Mucosa of stomach (tissue), 1 donor: ENCODE data around the gene PHF3.
"Not testable (repeated sequence)": the region's sequence is repeated elsewhere in the genome, so short reads cannot be mapped to it uniquely, and the experiment has no call there.

Experiments
- H3K27me3 ChIP-seq: one replicate; pipeline ENCODE4 v1.7.0; 2013; ENCODE audit warnings: mild to moderate bottlenecking, low read length; ENCODE audit not compliant: control insufficient read depth, insufficient read depth
- H3K36me3 ChIP-seq: one replicate; pipeline ENCODE4 v1.7.0; 2013; ENCODE audit warnings: low read length; ENCODE audit not compliant: control insufficient read depth, insufficient read depth
- H3K4me1 ChIP-seq: one replicate; pipeline ENCODE4 v1.7.0; 2013; ENCODE audit warnings: mild to moderate bottlenecking, low read length; ENCODE audit not compliant: control insufficient read depth, insufficient read depth
- H3K4me3 ChIP-seq: one replicate; pipeline ENCODE4 v1.7.0; 2013; ENCODE audit warnings: low read length
- H3K9ac ChIP-seq: one replicate; pipeline ENCODE4 v1.7.0; 2013; ENCODE audit warnings: mild to moderate bottlenecking, low read length, moderate library complexity
- H3K9me3 ChIP-seq: one replicate; pipeline ENCODE4 v1.7.0; 2013; ENCODE audit warnings: mild to moderate bottlenecking, low read length, moderate library complexity; ENCODE audit not compliant: control insufficient read depth
- donor health status: Pancreatic carcinoma.

PHF3 gene

DNA sequence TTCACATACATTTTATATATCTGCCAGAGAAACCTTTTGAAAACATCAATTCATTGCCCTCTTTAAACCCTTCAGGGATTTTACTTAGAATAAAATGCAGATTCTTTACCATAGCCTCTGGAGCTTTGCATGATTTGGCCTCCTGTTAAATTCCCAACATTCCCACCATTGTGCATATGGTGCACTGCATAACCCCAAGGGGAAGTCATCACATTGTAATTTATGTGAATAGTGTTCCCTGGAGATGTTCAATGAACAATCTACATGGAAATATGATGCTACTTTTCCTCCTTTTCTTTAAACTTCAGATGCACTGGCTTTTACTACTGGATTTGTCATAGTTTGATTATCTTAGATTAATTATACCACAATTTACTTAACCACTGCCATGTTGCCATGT, 94.7 kb downstream of the PHF3 start:
- no peaks in the 10 kb centered on the region for H3K27me3 ChIP-seq
- no peak overlapping the region for H3K4me3 ChIP-seq
- no peaks in the 10 kb centered on the region for H3K36me3 ChIP-seq

GRCh38 chr6:63731930-63732329, 96.3 kb downstream of the PHF3 start:
- Histone ChIP-seq H3K4me3 (no peak overlapping the region), H3K36me3 (no peaks in the 10 kb centered on the region), H3K9ac (no peak overlapping the region), H3K4me1 (no peaks in the 10 kb centered on the region), H3K9me3 (no peaks in the 10 kb centered on the region), H3K27me3 (no peaks in the 10 kb centered on the region)

More for the DNA sequence above, 94.7 kb downstream of the PHF3 start:
- H3K4me1 ChIP-seq: no peaks in the 10 kb centered on the region
- no peaks in the 10 kb centered on the region for H3K9me3 ChIP-seq
- H3K9ac ChIP-seq: no peak overlapping the region

DNA sequence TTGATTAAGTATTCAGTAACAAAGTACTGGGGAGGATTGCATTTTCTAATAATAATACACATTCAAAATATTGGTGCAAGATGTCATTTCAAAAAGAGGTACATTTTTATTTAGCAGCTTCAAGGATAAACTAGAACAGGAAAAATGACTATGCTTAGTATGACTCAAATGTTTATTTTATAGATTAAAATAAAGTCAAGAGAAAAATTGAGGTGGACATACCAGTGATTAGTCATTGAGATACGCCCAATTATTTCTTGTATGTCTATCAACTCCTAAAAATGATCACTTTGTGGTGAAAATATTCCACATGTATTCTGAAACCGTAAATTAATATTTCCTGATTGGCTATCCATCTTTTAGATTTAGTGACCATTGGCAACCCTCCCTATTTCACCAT, 96.7 kb downstream of the PHF3 start:
- Histone ChIP-seq H3K36me3 (no peaks in the 10 kb centered on the region), H3K9ac (no peak overlapping the region), H3K27me3 (no peaks in the 10 kb centered on the region), H3K4me1 (no peaks in the 10 kb centered on the region), H3K4me3 (no peak overlapping the region), H3K9me3 (no peaks in the 10 kb centered on the region)

DNA sequence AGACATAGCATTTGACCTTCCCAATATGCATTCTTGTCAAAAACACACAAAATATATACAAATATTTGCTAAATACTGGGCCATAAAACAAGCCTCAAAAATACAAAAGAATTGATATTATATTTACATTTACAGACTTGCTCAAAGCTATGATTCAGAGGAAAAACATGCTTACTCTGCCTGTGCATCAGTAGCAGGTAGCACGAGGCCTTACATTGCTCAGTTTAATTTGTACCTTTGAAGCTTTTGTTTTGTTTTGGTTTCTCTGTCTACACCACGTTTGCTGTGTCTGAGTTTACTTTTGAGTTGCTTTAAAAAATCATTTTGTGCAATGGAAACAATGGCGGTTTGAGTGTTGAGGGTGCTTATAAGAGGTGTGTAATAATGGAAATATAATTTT, 99.3 kb downstream of the PHF3 start:
- Histone ChIP-seq H3K36me3 (no peaks in the 10 kb centered on the region), H3K4me3 (no peak overlapping the region), H3K9ac (no peak overlapping the region), H3K9me3 (no peaks in the 10 kb centered on the region), H3K4me1 (peaks cover 8% of the 10 kb centered on the region), H3K27me3 (no peaks in the 10 kb centered on the region)

DNA sequence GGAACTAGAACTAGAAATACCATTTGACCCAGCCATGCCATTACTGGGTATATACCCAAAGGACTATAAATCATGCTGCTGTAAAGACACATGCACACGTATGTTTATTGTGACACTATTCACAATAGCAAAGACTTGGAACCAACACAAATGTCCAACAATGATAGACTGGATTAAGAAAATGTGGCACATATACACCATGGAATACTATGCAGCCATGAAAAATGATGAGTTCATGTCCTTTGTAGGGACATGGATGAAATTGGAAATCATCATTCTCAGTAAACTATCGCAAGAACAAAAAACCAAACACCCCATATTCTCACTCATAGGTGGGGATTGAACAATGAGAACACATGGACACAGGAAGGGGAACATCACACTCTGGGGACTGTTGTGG, 102.6 kb downstream of the PHF3 start:
- H3K9me3 ChIP-seq, H3K4me3 ChIP-seq, H3K27me3 ChIP-seq, H3K36me3 ChIP-seq, H3K9ac ChIP-seq: not testable (repeated sequence)
- H3K4me1 ChIP-seq: peaks cover 19% of the 10 kb centered on the region

GRCh38 chr6:63739094-63739687, 103.6 kb downstream of the PHF3 start:
- no peak overlapping the region for H3K4me3 ChIP-seq
- no peak overlapping the region for H3K9ac ChIP-seq
- no peaks in the 10 kb centered on the region for H3K9me3 ChIP-seq
- no peaks in the 10 kb centered on the region for H3K27me3 ChIP-seq
- no peaks in the 10 kb centered on the region for H3K36me3 ChIP-seq
- H3K4me1 ChIP-seq: peaks cover 19% of the 10 kb centered on the region

- Histone ChIP-seq H3K9me3 (no peaks in the 10 kb centered on the region), H3K4me1 (peaks cover 19% of the 10 kb centered on the region), H3K4me3 (no peak overlapping the region), H3K27me3 (no peaks in the 10 kb centered on the region), H3K36me3 (no peaks in the 10 kb centered on the region), H3K9ac (no peak overlapping the region)
Measured at GRCh38 chr6:63740709-63741108, 105.1 kb downstream of the PHF3 start.

- Histone ChIP-seq H3K27me3 (no peaks in the 10 kb centered on the region), H3K9ac (no peak overlapping the region), H3K36me3 (no peaks in the 10 kb centered on the region), H3K4me3 (no peak overlapping the region), H3K4me1 (peaks cover 19% of the 10 kb centered on the region), H3K9me3 (no peaks in the 10 kb centered on the region)
Measured at GRCh38 chr6:63742060-63742459, 106.5 kb downstream of the PHF3 start.

DNA sequence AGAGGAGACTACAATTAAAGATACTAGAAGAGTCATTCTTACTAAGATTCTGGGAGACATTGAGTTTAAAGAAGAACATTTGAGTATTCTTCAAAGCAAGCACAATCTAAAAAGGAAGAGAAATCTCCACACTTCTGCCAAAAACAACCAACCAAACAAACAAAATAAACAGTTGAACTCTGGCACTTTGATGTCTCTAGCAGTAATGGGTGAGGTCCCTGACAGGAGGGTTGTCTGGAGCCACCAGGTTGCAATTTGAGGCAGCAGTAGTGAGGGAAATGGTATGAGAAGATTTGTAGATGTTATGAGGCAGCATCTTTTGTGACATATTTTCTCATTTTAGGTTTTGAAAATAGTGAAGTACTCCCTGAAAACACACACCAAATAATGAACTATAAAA, 108.1 kb downstream of the PHF3 start:
- H3K36me3 ChIP-seq: no peaks in the 10 kb centered on the region
- H3K9ac ChIP-seq: no peak overlapping the region
- no peaks in the 10 kb centered on the region for H3K27me3 ChIP-seq
- H3K4me1 ChIP-seq: peaks cover 19% of the 10 kb centered on the region
- no peak overlapping the region for H3K4me3 ChIP-seq
- no peaks in the 10 kb centered on the region for H3K9me3 ChIP-seq

- no peaks in the 10 kb centered on the region for H3K36me3 ChIP-seq
- no peaks in the 10 kb centered on the region for H3K9me3 ChIP-seq
- no peaks in the 10 kb centered on the region for H3K27me3 ChIP-seq
- H3K4me3 ChIP-seq: no peak overlapping the region
- peaks cover 12% of the 10 kb centered on the region for H3K4me1 ChIP-seq
- no peak overlapping the region for H3K9ac ChIP-seq
Measured at GRCh38 chr6:63744810-63745209, 109.2 kb downstream of the PHF3 start.

DNA sequence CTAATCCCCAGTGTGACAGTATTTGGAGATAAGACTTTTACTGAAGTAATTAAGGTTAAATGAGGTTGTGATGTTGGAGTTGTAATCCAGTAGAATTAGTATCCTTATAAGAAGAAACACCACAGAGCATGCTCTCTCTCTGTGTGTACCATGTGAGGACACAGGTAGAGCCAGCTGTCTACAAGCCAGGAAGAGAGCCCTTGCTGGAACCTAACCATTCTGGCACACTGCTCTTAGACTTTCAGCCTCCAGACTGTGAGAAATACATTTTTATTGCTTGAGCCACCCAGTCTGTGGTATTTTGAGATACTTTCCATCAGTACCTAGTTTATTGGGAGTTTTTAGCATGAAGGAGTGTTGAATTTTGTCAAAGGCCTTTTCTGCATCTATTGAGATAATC, 110.2 kb downstream of the PHF3 start:
- Histone ChIP-seq H3K27me3 (no peaks in the 10 kb centered on the region), H3K4me3 (no peak overlapping the region), H3K4me1 (peaks cover 12% of the 10 kb centered on the region), H3K9ac (no peak overlapping the region), H3K9me3 (no peaks in the 10 kb centered on the region), H3K36me3 (no peaks in the 10 kb centered on the region)

GRCh38 chr6:63750400-63750799, 114.8 kb downstream of the PHF3 start:
- Histone ChIP-seq H3K27me3 (no peaks in the 10 kb centered on the region), H3K9ac (no peak overlapping the region), H3K4me3 (no peak overlapping the region), H3K36me3 (no peaks in the 10 kb centered on the region), H3K9me3 (no peaks in the 10 kb centered on the region), H3K4me1 (no peaks in the 10 kb centered on the region)

DNA sequence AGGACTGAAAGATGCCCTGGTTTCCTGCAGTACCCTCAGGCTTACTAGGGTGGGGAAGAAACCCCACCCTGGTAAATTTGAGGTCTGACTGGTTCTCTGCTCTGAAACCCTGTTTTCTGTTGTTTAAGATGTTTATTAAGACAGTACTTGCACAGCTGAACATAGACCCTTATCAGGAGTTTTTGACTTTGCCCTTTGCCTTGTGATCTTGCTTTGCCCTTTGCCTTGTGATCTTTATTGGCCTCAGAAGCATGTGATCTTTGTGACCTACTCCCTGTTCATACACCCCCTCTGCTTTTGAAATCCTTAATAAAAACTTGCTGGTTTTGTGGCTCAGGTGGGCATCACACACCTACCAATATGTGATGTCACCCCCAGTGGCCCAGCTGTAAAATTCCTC, 121.7 kb downstream of the PHF3 start:
- H3K27me3 ChIP-seq, H3K4me1 ChIP-seq, H3K36me3 ChIP-seq, H3K4me3 ChIP-seq, H3K9ac ChIP-seq, H3K9me3 ChIP-seq: not testable (repeated sequence)
